ENCODE data around the gene TLK2. TPM values are rescaled to one million over a fixed set of nuclear protein-coding genes. Genes with fewer than 3 reads are reported as not detected.

Gene TLK2
- total and polyA plus RNA-seq, 9 donors, result 23.4 to 50.2 (median 35.7) TPM

DNA sequence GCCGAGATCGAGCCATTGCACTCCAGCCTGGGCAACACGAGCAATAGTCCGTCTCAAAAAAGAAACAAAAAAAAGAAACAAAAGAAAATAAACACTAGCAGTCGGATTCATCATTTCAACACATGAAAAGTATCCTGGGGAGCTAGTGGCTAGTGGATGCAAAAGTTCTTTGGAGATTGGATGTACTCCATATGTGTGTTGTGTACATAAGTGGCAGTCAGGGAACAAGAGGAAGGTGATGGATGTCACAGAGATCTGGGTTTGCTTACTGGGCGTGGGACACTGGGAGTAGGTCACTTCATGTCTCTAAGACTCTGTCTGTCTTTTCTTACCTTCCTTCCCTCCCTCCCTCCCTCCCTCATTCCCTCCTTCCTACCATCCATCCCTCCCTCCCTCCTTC, 184.2 kb downstream of the TLK2 start:
- peak in 1 of 5 donors; percentile 2 for DNase-seq
- 83 to 96% (median 90%) methylated on average over 6 of the region's 6 CpGs for WGBS, 3 donors

More for the DNA sequence above, 184.2 kb downstream of the TLK2 start:
- TF ChIP-seq POLR2A (IDR thresholded peaks at IDR 0.05), result no peak
- TF ChIP-seq CTCF (IDR thresholded peaks at IDR 0.05), result no peak
- TF ChIP-seq EP300 (IDR thresholded peaks at IDR 0.05), result no peak
- Histone ChIP-seq H3K27me3 (no peaks in the 10 kb centered on the region), H3K36me3 (no peaks in the 10 kb centered on the region), H3K27ac (no peak overlapping the region), H3K4me1 (ENCODE audit: insufficient read depth) (peaks cover 7% of the 10 kb centered on the region), H3K4me3 (no peak overlapping the region), H3K9me3 (no peaks in the 10 kb centered on the region)
- intact Hi-C loops (cut with DNase I), result no loop called here

Small RNAs within 50 kb of the gene (small RNA-seq; reads per million reads assigned to genes)
- gene RF00019, result not detected

Other genes with a start within 250 kb of the TLK2 start
- gene EFCAB3, start 98.3 kb upstream of the TLK2 start, total RNA-seq, result not detected
- gene EFCAB3, start 98.3 kb upstream of the TLK2 start, polyA plus RNA-seq, result not detected
- gene METTL2A, start 54.9 kb upstream of the TLK2 start, total RNA-seq, result 10 to 100 TPM in 6 of 7 donors, 1 to 10 TPM in 1; 9.8 to 23.0 (median 15.2) TPM
- gene METTL2A, start 54.9 kb upstream of the TLK2 start, polyA plus RNA-seq, result 10 to 100 TPM in 1 of 2 donors, 1 to 10 TPM in 1; 7.3 to 17.6 TPM
- gene MRC2, start 148.8 kb downstream of the TLK2 start, total RNA-seq, result 100 to 1,000 TPM in 4 of 7 donors, 10 to 100 TPM in 3; 39.2 to 134 (median 111) TPM
- gene MRC2, start 148.8 kb downstream of the TLK2 start, polyA plus RNA-seq, result 10 to 100 TPM; 12.9 to 74.2 TPM